Measurements from ENCODE around the gene KCNA1.

Gene KCNA1

DNA sequence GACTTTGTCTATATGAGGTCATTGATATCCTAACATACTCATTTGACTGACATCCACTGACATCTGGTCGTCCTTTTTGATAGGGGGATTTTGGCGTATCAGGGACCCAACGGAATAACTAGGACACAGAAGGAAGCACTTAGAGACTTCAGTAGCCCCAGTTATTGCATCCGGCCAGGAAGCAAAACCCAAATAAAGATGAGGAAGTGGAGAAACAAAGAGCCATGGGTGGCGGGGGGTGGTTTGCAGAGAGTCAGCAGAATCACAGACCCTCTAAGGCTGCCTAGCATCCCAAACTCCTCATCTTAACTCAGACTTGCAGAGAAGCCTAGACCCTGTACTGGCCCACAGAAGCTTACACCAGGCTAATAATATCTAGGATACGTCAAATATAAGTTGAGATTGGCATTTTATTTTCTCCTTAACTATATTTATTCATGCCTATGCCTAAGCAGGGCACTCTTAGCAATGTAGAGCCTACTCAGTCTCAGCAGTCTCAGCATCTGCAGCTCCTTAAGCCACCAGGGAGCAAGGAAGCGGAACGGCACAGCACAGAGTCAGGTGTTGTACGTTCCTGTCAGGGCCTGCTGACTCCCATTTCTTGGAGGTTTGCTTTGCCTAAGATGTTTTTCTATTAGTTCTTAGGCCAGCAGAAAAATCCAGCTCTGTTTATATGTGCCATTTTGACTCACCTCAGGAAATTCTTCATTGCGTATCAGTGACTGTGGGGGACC, 45.1 kb downstream of the KCNA1 start:
- TF ChIP-seq, protein P1, sequence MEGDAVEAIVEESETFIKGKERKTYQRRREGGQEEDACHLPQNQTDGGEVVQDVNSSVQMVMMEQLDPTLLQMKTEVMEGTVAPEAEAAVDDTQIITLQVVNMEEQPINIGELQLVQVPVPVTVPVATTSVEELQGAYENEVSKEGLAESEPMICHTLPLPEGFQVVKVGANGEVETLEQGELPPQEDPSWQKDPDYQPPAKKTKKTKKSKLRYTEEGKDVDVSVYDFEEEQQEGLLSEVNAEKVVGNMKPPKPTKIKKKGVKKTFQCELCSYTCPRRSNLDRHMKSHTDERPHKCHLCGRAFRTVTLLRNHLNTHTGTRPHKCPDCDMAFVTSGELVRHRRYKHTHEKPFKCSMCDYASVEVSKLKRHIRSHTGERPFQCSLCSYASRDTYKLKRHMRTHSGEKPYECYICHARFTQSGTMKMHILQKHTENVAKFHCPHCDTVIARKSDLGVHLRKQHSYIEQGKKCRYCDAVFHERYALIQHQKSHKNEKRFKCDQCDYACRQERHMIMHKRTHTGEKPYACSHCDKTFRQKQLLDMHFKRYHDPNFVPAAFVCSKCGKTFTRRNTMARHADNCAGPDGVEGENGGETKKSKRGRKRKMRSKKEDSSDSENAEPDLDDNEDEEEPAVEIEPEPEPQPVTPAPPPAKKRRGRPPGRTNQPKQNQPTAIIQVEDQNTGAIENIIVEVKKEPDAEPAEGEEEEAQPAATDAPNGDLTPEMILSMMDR (IDR thresholded peaks at IDR 0.05), result no peak
- no peak for TF ChIP-seq ZFX (IDR thresholded peaks at IDR 0.05; ENCODE audit: borderline replicate concordance)
- H3K27ac ChIP-seq, result no peak overlapping the region

DNA sequence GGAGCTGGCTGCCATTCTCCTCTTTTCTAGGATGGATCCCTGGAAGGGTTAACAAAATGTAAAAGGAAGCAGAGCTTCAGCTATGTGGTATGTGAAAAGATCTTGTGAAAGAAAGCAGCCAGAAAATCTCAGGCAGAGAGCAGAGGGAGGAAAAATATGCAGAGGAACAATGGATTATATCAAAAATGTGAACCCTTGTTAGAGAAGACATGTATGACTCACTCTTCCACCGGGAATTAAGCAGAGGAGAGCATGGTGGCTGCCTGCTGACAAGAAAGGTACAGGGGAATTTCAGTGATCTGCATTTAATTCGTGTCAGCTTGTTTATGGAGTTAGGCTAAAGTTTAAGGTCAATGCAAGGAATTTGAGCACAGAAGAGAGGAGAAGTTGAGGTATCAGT, 46.3 kb downstream of the KCNA1 start:
- TF ChIP-seq, protein P1 (IDR thresholded peaks at IDR 0.05), result no peak
- TF ChIP-seq ZFX (IDR thresholded peaks at IDR 0.05; ENCODE audit: borderline replicate concordance), result no peak
- no peak overlapping the region for H3K27ac ChIP-seq

DNA sequence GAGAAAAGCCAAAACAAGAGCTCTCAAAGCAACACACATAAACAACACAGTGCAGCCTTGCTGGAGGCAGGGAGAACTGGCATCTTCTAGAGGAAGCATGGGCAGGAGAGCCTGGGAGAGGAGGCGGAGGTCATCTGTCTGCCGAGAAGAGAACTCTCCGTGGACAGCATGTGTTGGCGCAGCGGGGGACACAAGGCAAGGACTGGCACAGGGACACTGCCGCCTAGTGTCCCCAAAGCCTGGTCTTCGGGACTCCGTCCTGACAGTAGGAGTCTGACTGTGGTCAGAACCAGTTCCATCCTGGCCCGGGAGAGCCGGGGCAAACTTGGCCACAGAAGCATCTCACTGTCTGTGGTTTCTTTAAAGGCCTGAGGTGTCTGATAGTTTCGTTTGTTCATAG, 47.3 kb downstream of the KCNA1 start:
- no peak overlapping the region for H3K27ac ChIP-seq
- no peak for TF ChIP-seq ZFX (IDR thresholded peaks at IDR 0.05; ENCODE audit: borderline replicate concordance)
- TF ChIP-seq, protein P1 (IDR thresholded peaks at IDR 0.05), result no peak; the same call in 1 of the 2 replicates

DNA sequence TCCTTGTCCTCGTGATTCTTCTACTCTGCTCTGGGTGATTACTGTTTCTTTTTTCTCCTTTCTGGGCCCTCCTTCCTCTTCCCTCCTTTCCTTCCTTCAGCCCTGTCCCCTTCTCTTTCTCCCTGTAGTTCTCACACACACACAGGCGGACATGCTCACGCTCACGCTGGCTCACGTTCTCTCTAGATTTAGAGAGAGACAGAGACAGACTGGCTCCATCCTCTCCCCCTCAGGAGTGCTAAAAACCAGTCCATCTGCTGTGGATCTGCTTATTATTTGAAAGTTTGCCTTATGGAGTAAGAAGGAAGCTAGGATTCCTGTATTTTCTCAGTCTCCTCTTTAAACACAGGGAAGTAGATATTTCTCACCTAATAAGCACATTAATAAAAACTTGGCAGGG, 48.1 kb downstream of the KCNA1 start:
- TF ChIP-seq ZFX (IDR thresholded peaks at IDR 0.05; ENCODE audit: borderline replicate concordance), result no peak
- TF ChIP-seq, protein P1 (IDR thresholded peaks at IDR 0.05), result no peak
- no peak overlapping the region for H3K27ac ChIP-seq

DNA sequence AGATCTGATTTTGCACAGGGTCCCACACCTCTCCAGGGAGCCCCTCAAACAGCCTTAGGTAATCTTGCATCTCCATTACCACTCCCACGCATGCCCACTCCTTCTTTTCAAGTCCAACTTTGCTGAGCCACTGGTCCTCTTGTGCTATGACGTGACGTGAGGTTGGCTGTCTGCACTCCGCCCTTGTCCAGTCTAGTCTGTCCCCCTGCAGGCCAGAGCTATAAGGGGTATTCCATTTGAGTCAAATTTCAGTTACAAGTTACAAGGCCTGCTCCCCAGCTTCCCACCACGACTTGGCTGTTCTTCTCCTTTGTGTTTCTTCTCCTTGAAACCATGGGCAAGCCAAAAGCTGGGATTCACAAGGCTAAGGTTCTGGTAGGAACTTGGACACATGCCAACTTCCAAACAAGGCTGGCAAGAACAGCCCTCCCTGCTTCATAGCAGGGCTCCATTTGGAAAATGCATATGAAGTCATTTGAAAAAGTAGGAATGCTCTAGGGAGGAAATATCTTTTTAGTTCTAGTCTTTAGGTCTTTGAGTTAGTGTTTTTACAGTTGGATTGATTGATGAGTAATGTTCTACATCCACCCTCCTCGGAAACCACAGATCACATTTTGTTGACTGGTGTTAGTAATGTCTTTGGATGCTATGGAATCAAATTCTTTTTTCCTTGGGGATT, 49.1 kb downstream of the KCNA1 start:
- no peak overlapping the region for H3K27ac ChIP-seq
- TF ChIP-seq, protein P1 (IDR thresholded peaks at IDR 0.05), result no peak
- no peak for TF ChIP-seq ZFX (IDR thresholded peaks at IDR 0.05; ENCODE audit: borderline replicate concordance)

DNA sequence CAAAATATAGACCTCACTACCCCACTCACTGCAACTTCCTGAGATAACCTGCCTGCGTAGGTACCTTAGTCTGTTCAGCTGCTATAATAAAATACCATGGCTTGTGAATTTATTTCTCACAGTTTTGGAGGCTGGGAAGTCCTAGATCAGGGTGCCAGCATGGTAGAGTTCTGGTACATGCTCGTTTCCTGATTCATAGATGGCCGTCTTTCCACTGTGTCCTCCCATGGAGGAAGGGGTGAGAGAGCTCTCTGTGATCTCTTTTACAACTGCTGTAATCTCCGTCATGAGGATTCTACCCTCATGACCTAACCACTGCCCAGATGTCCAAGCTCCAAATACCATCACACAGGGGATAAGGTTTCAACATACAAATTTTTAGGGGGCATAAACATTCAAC, 49.7 kb downstream of the KCNA1 start:
- TF ChIP-seq, protein P1 (IDR thresholded peaks at IDR 0.05), result no peak
- H3K27ac ChIP-seq, result no peak overlapping the region

DNA sequence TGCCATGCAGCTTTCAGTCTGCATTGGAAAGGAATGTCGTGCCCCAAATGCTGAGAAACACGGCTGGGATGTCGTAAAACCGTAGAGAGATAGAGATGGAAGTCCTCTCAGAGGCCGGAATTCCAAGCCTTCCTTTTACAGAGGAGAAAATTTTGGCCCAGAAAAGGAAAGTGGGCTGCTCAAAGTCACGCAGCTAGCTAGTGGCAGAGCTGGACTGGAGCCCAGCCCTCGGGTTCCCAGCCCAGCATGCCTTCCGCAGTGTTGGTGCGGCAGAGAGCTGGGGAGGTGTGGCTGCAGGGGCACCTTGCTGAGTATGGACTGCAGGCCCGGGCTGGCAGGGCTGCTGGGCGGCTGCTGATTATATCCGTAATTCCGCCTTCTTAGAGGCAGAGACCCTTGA, 50.3 kb downstream of the KCNA1 start:
- no peak for TF ChIP-seq ZFX (IDR thresholded peaks at IDR 0.05; ENCODE audit: borderline replicate concordance)
- TF ChIP-seq, protein P1 (IDR thresholded peaks at IDR 0.05), result no peak

More for the DNA sequence above, 50.3 kb downstream of the KCNA1 start:
- H3K27ac ChIP-seq, result no peak overlapping the region
